Germinal center (tissue), 1 donor: ENCODE results near the gene ZNF687.

ENCODE experiments used
- DNase-seq: peaks from one replicate; pipeline ENCODE4 v3.0.0; 2012; ENCODE audit warnings: mixed read lengths, low spot score

ZNF687 gene

GRCh38 chr1:151312411-151312810, 30.3 kb downstream of the ZNF687 start:
- DNase-seq: no peak

DNA sequence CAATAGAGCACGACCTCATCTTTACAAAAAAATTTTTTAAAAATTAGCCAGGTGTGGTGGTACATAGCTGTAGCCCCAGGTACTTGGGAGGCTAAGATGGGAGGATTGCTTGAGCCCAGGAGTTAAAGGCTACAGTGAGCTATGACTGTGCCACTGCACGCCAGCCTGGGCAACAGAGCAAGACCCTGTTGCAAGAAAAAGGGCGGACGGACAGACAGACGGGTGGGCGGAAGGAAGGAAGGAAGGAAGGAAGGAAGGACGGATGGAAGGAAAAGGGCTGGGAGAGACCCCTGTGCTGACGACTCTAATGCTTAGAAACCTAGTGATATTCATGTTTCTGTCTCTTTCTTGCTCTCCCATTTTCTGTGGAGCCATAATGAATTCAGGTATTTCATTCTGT, 30.7 kb downstream of the ZNF687 start:
- no peak for DNase-seq

- no peak for DNase-seq
These were observed 31.4 kb downstream of the ZNF687 start for GRCh38 chr1:151313501-151313900.

- no peak for DNase-seq
These were observed 32.2 kb downstream of the ZNF687 start for GRCh38 chr1:151314137-151314875.

DNA sequence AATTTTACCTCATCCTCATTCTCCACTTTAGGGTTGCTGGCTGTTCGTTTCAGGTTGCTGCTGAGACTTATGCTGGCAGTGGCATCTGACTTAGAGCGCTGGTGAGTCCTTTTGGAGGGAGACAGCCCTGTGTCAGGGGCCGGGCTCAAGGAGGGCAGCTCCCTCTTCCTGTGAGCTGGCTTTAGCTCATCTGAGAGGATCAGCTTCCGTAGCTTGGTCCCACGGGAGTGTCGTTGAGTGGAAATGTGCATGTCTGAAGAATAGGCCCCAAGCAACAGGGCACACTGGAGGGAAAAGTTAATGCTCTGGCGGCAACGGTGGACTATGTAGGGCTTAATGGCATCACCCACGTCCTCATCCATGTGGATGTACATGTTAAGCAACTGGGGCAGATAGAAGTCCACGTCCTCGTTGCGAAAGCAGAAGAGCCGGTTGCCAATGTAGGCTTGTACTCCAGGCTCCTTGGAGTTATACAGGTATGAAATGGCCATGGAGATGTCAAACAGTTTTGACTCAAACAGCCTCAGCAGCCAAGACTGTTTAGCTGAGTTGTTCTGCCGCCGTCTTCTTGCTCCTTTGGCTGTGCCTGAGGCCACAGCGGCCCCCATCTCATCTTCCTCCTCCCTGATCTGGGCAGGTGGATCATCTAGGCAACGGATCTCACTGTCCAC, 33.6 kb downstream of the ZNF687 start:
- no peak for DNase-seq

- DNase-seq: no peak
These were observed 36.9 kb downstream of the ZNF687 start for GRCh38 chr1:151318975-151319374.

DNA sequence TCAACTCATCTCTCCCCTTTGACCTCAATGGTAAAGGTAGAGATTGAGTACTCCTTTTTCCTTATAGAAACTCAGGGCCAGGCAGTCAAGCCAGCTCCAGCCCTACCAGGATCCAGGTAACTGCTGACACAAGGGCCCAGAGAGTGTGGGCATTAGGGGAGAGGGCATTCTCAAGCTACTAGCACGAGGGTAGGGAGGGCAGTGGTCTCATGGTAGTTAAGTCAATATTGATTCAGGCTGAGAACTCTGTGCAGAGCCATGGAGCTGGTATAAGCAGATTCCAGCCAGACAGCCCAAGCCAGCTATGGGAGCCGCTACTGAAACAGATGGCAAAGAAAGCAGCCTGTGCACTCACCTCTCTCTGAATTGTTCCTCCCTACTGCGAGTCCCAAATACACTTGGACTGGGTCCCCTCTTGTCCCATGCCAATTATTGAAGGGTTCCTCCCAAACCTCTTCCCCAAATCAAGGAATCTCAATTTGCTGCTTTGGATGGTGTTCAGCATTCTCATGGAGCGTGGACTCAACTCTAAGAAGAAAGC, 42.4 kb downstream of the ZNF687 start:
- no peak for DNase-seq

- DNase-seq: no peak
These were observed 43.1 kb downstream of the ZNF687 start for GRCh38 chr1:151325231-151325630.

GRCh38 chr1:151325646-151326429, 43.7 kb downstream of the ZNF687 start:
- DNase-seq: no peak

DNA sequence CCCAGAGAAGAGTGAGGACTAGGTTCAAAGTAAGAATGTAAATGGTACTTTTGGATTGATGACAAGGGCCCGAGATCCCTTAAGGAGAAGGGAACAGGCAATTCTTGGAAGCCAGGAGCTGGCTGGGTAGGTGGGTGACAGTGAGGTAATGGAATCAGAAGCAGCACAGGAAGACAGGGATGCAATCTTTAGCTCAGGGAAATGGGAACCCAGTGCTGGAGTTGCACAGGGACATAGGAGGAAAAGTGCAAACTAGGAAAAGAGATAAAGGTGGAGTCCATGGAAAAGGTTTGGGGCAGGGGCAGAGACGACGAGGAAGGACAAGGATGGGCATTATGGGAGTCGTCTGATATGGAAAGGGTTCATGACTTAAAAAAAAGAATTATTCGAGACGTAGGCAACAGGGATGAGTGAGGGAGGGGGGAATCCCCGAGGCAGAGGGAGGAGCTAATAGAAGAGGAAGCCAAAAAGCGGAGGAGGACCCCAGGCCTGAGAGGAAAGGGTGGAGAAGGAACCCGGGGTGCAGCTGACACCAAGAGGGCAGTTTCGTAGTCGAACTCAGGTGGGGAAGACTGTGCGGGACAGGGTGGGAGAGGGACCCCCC, 44.6 kb downstream of the ZNF687 start:
- peak; percentile 82 for DNase-seq

GRCh38 chr1:151327223-151327902, 45.3 kb downstream of the ZNF687 start, which contains the start of gene PI4KB:
TSS of gene PI4KB (minus strand) at chr1:151327416. CDS start at chr1:151316481, 10,935 bp downstream.
- DNase-seq: peak; percentile 97

- no peak for DNase-seq
These were observed 46.0 kb downstream of the ZNF687 start for GRCh38 chr1:151327903-151328674.

DNA sequence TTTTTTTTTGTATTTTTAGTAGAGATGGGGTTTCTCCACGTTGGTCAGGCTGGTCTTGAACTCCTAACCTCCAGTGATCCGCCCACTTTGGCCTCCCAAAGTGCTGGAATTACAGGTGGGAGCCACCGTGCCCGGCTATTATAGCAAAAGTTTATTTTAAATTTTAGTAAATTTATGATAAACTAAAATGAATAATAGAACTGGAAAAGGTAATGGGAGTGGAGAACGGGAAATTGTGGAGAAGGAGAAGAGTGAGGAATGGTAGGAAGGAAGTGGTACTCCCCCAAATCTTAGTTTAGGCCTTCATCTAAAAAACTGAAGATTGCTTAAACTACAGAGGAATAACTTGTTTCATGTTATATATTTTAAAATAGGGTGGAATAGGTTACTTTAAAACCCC, 52.7 kb downstream of the ZNF687 start:
- DNase-seq: no peak

GRCh38 chr1:151336556-151336955, 54.5 kb downstream of the ZNF687 start:
- DNase-seq: no peak

GRCh38 chr1:151340870-151341754, 59.0 kb downstream of the ZNF687 start:
- peak; percentile 62 for DNase-seq
